Measurements from ENCODE around the gene ZC2HC1B.
A peak's percentile ranks its signal among the peaks of the same experiment; 100 is the strongest.

The ZC2HC1B gene

GRCh38 chr6:143838395-143838794, 25.9 kb upstream of the ZC2HC1B start:
- TF ChIP-seq CTCF (IDR thresholded peaks at IDR 0.05) = no peak
- DNase-seq (ENCODE audit: low spot score) = no peak
- H3K27ac ChIP-seq = no peak overlapping the region
- H3K4me3 ChIP-seq = no peak overlapping the region

- H3K4me3 ChIP-seq = no peak overlapping the region
- DNase-seq (ENCODE audit: low spot score) = no peak
- peak overlapping the region in 1 of 2 donors; percentile 31 for H3K27ac ChIP-seq
- no peak for TF ChIP-seq CTCF (IDR thresholded peaks at IDR 0.05)
Measured at GRCh38 chr6:143839196-143839595, 25.1 kb upstream of the ZC2HC1B start.

- no peak overlapping the region for H3K4me3 ChIP-seq
- TF ChIP-seq CTCF (IDR thresholded peaks at IDR 0.05) = no peak
- H3K27ac ChIP-seq = no peak overlapping the region
- no peak for DNase-seq (ENCODE audit: low spot score)
Measured at GRCh38 chr6:143840595-143841265, 23.5 kb upstream of the ZC2HC1B start.

- peak overlapping the region; percentile 88 to 90 for H3K27ac ChIP-seq
- DNase-seq (ENCODE audit: low spot score) = no peak
- TF ChIP-seq CTCF (IDR thresholded peaks at IDR 0.05) = no peak
Measured at GRCh38 chr6:143842461-143842901, 21.8 kb upstream of the ZC2HC1B start.

GRCh38 chr6:143842902-143843676, 21.2 kb upstream of the ZC2HC1B start, which contains the start of gene LTV1:
TSS of gene LTV1 (plus strand) at chr6:143843338. CDS start at chr6:143843478, 140 bp downstream.
- DNase-seq (ENCODE audit: low spot score) = peak; percentile 97
- Histone ChIP-seq H3K27ac (peak within 1 kb of the TSS; percentile 88 to 90), H3K4me3 (peak within 1 kb of the TSS; percentile 77)
- TF ChIP-seq CTCF (IDR thresholded peaks at IDR 0.05) = no peak

More at GRCh38 chr6:143842461-143842901, 21.8 kb upstream of the ZC2HC1B start:
- peak overlapping the region; percentile 77 for H3K4me3 ChIP-seq

- TF ChIP-seq CTCF (IDR thresholded peaks at IDR 0.05) = no peak
- peak overlapping the region; percentile 77 for H3K4me3 ChIP-seq
- peak overlapping the region; percentile 88 to 90 for H3K27ac ChIP-seq
- no peak for DNase-seq (ENCODE audit: low spot score)
Measured at GRCh38 chr6:143843677-143843999, 20.6 kb upstream of the ZC2HC1B start.
